HepG2 (cell line): ENCODE measurements around the gene C2orf80. TPM values are rescaled to one million over a fixed set of nuclear protein-coding genes. Genes with fewer than 3 reads are reported as not detected.

Source experiments
- ATAC-seq: fragments of 200-7000 bp; cut with Tn5 transposase; 3 replicates; pipeline ENCODE4 v1.9.1; 2020; ENCODE audit warnings: mild to moderate bottlenecking, moderate library complexity
- BruUV-seq: library from RNA; stranded (reverse); fragments of 400-500 nt; replicated peaks from 2 replicates; lab custom pipeline; 2021; lab: Mats Ljungman, UMichigan
- CTCF ChIA-PET: fragments of 300-600 bp; formaldehyde crosslinking; extraction: SDS; loops from one replicate; lab custom pipeline; 2021; ENCODE audit warnings: low total read pairs, inconsistent platforms, low intra/inter-chr PET ratio; lab: Yijun Ruan, JAX
- POLR2A ChIA-PET: fragments of 350-600 bp; sonication (Branson Sonifier 250); formaldehyde crosslinking; loops from one replicate; lab custom pipeline; 2020; ENCODE audit warnings: antibody characterized with exemption, inconsistent platforms; lab: Yijun Ruan, JAX
- DNase-seq: peaks from one replicate; pipeline ENCODE4 v3.0.0-alpha.2; 2015; ENCODE audit warnings: low spot score
- FAIRE-seq: peaks from 3 replicates; lab custom pipeline; 2011; peaks lifted over from hg19 to GRCh38; lab: Jason Lieb, UNC
- H2AFZ ChIP-seq: one replicate; pipeline ENCODE4 v1.6.1; 2011; ENCODE audit warnings: low read length, inconsistent platforms
- H3K27ac ChIP-seq: fragments of 300-600 bp; 3 replicates; pipeline ENCODE4 v1.8.0; 2011; ENCODE audit warnings: mixed run types, mild to moderate bottlenecking, mixed read lengths, low read length, inconsistent platforms; ENCODE audit not compliant: insufficient read depth; ENCODE audit errors: extremely low read length
- H3K27me3 ChIP-seq, 2 experiments: fragments of 200-600 bp in 1 of 2; 2 replicates in 1 of 2; 3 replicates in 1 of 2; pipeline versions ENCODE4 v1.6.0 to v1.8.0; 2011; ENCODE audit warnings: low read length in 2 of 2, mild to moderate bottlenecking in 2 of 2, moderate library complexity in 2 of 2, inconsistent platforms in 1 of 2; ENCODE audit not compliant: insufficient read depth in 2 of 2, control insufficient read depth in 1 of 2
- H3K36me3 ChIP-seq, 2 experiments: fragments of 200-600 bp in 1 of 2; replicated peaks in 1 of 2; 2 replicates in 1 of 2; 3 replicates in 1 of 2; pipeline versions ENCODE4 v1.5.1 to v1.8.0; 2011; ENCODE audit warnings: low read length in 2 of 2, inconsistent platforms in 1 of 2; ENCODE audit not compliant: insufficient read depth in 2 of 2, control insufficient read depth in 1 of 2
- H3K4me1 ChIP-seq: 2 replicates; pipeline ENCODE4 v1.5.1; 2012; ENCODE audit warnings: low read length, inconsistent platforms; ENCODE audit not compliant: insufficient read depth
- H3K4me2 ChIP-seq: 2 replicates; pipeline ENCODE4 v1.6.0; 2011; ENCODE audit warnings: low read depth, low read length, inconsistent platforms
- H3K4me3 ChIP-seq, 3 experiments: fragments of 200-600 bp in 1 of 3; sonication (generic), shearing (Covaris generic) in 1 of 3; replicated peaks in 1 of 3; 2 replicates each; pipeline ENCODE4 v1.5.1; 2011 to 2016; ENCODE audit warnings: low read length in 3 of 3, inconsistent platforms in 2 of 3, low read depth in 2 of 3, mild to moderate bottlenecking in 2 of 3, control low read depth in 1 of 3, mixed read lengths in 1 of 3; ENCODE audit not compliant: insufficient read depth in 1 of 3
- H3K79me2 ChIP-seq: one replicate; pipeline ENCODE4 v1.6.1; 2011; ENCODE audit warnings: low read length, inconsistent platforms; ENCODE audit not compliant: insufficient read depth
- H3K9ac ChIP-seq: 2 replicates; pipeline ENCODE4 v1.6.0; 2011; ENCODE audit warnings: mild to moderate bottlenecking, low read depth, low read length, inconsistent platforms; ENCODE audit not compliant: insufficient read depth
- H3K9me3 ChIP-seq: 2 replicates; pipeline ENCODE4 v1.5.1; 2012; ENCODE audit warnings: mild to moderate bottlenecking, low read length
- H4K20me1 ChIP-seq: 2 replicates; pipeline ENCODE4 v1.6.0; 2011; ENCODE audit warnings: inconsistent platforms, mild to moderate bottlenecking, low read length, moderate library complexity; ENCODE audit not compliant: insufficient read depth
- GTF3A ChIP-seq: sonication (generic); formaldehyde crosslinking; conservative IDR thresholded peaks from 2 replicates; pipeline ENCODE4 v1.4.0; 2020; ENCODE audit warnings: mild to moderate bottlenecking, missing genetic modification reagents
- POGZ ChIP-seq: sonication (generic); formaldehyde crosslinking; IDR thresholded peaks from 2 replicates; pipeline ENCODE4 v1.4.0; 2020; ENCODE audit warnings: mild to moderate bottlenecking, missing genetic modification reagents
- TAF1 ChIP-seq: sonication (generic); formaldehyde crosslinking; IDR thresholded peaks from 2 replicates; pipeline ENCODE4 v1.4.0; 2020; ENCODE audit warnings: missing genetic modification reagents
- ZNF460 ChIP-seq: sonication (generic); formaldehyde crosslinking; IDR thresholded peaks from 2 replicates; pipeline ENCODE4 v1.5.1; 2020; ENCODE audit warnings: missing genetic modification reagents, mild to moderate bottlenecking, borderline replicate concordance
- ZNF619 ChIP-seq: sonication (generic); formaldehyde crosslinking; IDR thresholded peaks from 2 replicates; pipeline ENCODE4 v1.4.0; 2020; ENCODE audit warnings: mild to moderate bottlenecking, missing genetic modification reagents
- ZNF780A ChIP-seq: sonication (generic); formaldehyde crosslinking; IDR thresholded peaks from 2 replicates; pipeline ENCODE4 v1.8.0; 2022; ENCODE audit warnings: mild to moderate bottlenecking, missing genetic modification reagents, moderate library complexity
- WGBS: methylation state at CpG from one replicate; pipeline ENCODE4 v1.1.6; 2017; ENCODE audit warnings: low lambda C conversion rate; 5-methylcytosine and 5-hydroxymethylcytosine counted together
- in situ Hi-C: cut with HindIII; loops from 2 replicates; pipeline ENCODE4 v1.10.0; 2017; ENCODE audit warnings: low pct_unique_long_range_greater_than_20kb; ENCODE audit not compliant: extremely low pct_ligation_motif_present
- intact Hi-C: fragments of 100-400 bp; cut with micrococcal nuclease; formaldehyde crosslinking; loops from one replicate; pipeline ENCODE4 v1.10.0; 2022; ENCODE audit not compliant: unreplicated experiment
- polyA plus RNA-seq, 8 experiments: library from polyadenylated mRNA; depleted of rRNA in 3 of 8; stranded (reverse) in 7 of 8; unstranded in 1 of 8; fragments of >200 nt; fragmentation: Illumina TruSeq in 4 of 8; extraction: Trizol in 4 of 8; gene quantifications; 2 replicates each; pipeline versions ENCODE4 v1.2.1 to v1.2.3, GENCODE V29; 2011 to 2016; ENCODE audit warnings: low read depth in 4 of 8, missing spikeins in 1 of 8, mixed read lengths in 1 of 8; ENCODE audit not compliant: insufficient read depth in 1 of 8
- total RNA-seq, 5 experiments: library from RNA; depleted of rRNA; stranded (reverse); fragments of >200 nt; fragmentation: Illumina TruSeq; extraction: Trizol; gene quantifications; 2 replicates each; pipeline ENCODE4 v1.2.3, GENCODE V29; 2016; ENCODE audit warnings: low read depth in 1 of 5
- TF ChIP-seq, protein P1 (sequence below): sonication (generic); formaldehyde crosslinking; IDR thresholded peaks from 2 replicates; pipeline ENCODE4 v1.9.0; 2022; ENCODE audit warnings: missing genetic modification reagents, mild to moderate bottlenecking, borderline replicate concordance

C2orf80 gene
- total and polyA plus RNA-seq, 2 of the 13 experiments (the other 11 are each of a cell fraction or from before 2014, with no cell fraction given), result not detected

DNA sequence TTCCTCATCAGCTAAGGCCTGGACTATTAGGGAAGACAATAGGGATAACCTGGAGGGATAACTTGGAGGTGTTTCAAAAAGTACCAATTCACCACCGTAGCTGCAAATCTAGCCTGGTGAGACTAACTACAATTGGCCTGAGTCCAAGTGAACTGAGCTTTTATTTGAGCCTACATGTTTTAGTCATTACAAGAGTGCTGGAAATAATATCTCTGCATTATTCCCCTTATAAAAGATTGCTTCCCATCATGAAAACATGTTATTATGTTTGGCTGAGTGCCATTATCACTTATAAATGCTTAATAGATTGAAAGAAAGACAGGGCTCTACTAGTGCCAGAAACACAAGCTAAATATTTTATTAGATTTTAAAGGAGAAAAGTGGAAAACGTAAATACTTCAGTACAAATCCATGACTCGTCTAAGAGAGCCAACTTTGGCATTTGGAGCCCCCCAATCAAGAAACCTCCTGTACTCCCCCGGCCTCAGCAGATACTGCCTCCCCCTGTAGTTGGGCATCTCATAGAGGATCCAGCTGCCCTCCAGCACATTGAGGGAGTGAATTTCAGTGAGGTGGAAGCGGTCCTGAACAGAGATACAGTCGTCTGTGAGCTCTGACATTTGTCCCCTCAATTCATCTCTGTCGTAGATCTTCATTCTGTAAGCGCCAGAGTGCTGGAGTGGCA lies 47.4 kb downstream of the C2orf80 start (continued):
- TF ChIP-seq, protein P1, sequence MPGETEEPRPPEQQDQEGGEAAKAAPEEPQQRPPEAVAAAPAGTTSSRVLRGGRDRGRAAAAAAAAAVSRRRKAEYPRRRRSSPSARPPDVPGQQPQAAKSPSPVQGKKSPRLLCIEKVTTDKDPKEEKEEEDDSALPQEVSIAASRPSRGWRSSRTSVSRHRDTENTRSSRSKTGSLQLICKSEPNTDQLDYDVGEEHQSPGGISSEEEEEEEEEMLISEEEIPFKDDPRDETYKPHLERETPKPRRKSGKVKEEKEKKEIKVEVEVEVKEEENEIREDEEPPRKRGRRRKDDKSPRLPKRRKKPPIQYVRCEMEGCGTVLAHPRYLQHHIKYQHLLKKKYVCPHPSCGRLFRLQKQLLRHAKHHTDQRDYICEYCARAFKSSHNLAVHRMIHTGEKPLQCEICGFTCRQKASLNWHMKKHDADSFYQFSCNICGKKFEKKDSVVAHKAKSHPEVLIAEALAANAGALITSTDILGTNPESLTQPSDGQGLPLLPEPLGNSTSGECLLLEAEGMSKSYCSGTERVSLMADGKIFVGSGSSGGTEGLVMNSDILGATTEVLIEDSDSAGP, result no peak
- no peak for TF ChIP-seq ZNF619 (CRISPR knock-in tag)
- TF ChIP-seq GTF3A (CRISPR knock-in tag), result no peak
- no peak for TF ChIP-seq ZNF460 (CRISPR knock-in tag)
- no peak for TF ChIP-seq ZNF780A (CRISPR knock-in tag)

DNA sequence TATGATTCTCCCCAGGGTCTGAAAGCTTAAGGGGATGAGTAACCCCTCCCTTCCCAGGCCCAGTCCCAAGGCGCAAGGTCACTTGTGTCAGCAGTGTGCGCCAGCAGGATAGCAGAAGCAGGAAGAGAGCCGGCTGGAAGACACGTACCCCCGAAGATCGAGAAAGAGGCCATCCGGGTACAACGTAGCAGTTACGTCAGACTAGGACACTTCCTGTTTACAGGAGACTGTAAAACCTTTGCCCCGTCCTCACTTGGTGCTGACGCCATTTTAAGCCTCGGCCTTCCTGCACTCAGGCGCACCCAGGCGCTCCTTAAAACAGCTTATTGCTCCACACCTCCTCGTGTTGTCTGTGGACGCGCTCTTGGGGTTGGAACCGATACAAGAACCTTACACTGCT lies 50.4 kb downstream of the C2orf80 start:
- CTCF ChIA-PET, result no interaction called here
- H3K4me1 ChIP-seq, result peaks cover 48% of the 10 kb centered on the region

More for the DNA sequence above, 50.4 kb downstream of the C2orf80 start:
- no peak overlapping the region for H3K4me3 ChIP-seq
- POLR2A ChIA-PET, result no interaction called here
- intact Hi-C loops, result no loop called here
- BruUV-seq, result no TSS peak
- H4K20me1 ChIP-seq, result no peaks in the 10 kb centered on the region
- FAIRE-seq (no peak), DNase-seq (no peak), ATAC-seq (no peak)
- H2AFZ ChIP-seq, result no peak overlapping the region
- H3K79me2 ChIP-seq, result no peaks in the 10 kb centered on the region
- H3K9ac ChIP-seq, result no peak overlapping the region
- no peak overlapping the region for H3K4me2 ChIP-seq
- 0 out of 2 replicates have a peak, but pooled peaks have one; percentile 29 for TF ChIP-seq POGZ
- TF ChIP-seq TAF1 (CRISPR knock-in tag), result no peak
- WGBS, result 76% methylated on average over 18 of the region's 18 CpGs
- in situ Hi-C loops, result no loop called here
- no peaks in the 10 kb centered on the region for H3K36me3 ChIP-seq
- no peaks in the 10 kb centered on the region for H3K27me3 ChIP-seq
- H3K27ac ChIP-seq, result no peak overlapping the region
- no peaks in the 10 kb centered on the region; the same call in 1 of the 2 replicates for H3K9me3 ChIP-seq
